ENCODE measurements around the gene LMCD1.

LMCD1 gene

GRCh38 chr3:8539419-8539818 lies 37.8 kb downstream of the LMCD1 start:
- no peak for DNase-seq

GRCh38 chr3:8540456-8540855 lies 38.8 kb downstream of the LMCD1 start:
- DNase-seq, result no peak

GRCh38 chr3:8541486-8541885 lies 39.9 kb downstream of the LMCD1 start:
- no peak for DNase-seq

- DNase-seq, result no peak
Measured at GRCh38 chr3:8542190-8543135, 40.8 kb downstream of the LMCD1 start.

- no peak for DNase-seq
Measured at GRCh38 chr3:8546609-8547008, 45.0 kb downstream of the LMCD1 start.

GRCh38 chr3:8548502-8549275 lies 47.1 kb downstream of the LMCD1 start:
- no peak for DNase-seq

GRCh38 chr3:8549354-8549753 lies 47.7 kb downstream of the LMCD1 start:
- DNase-seq, result no peak

- DNase-seq, result no peak
Measured at GRCh38 chr3:8550611-8551010, 49.0 kb downstream of the LMCD1 start.

GRCh38 chr3:8552223-8552762 lies 50.7 kb downstream of the LMCD1 start:
- no peak for DNase-seq

- no peak for DNase-seq
Measured at GRCh38 chr3:8553405-8553804, 51.8 kb downstream of the LMCD1 start.

- no peak for DNase-seq
Measured at GRCh38 chr3:8554696-8555095, 53.1 kb downstream of the LMCD1 start.

- no peak for DNase-seq
Measured at GRCh38 chr3:8555113-8555661, 53.6 kb downstream of the LMCD1 start.

- no peak for DNase-seq
Measured at GRCh38 chr3:8555725-8556472, 54.3 kb downstream of the LMCD1 start.

GRCh38 chr3:8556473-8556869 lies 54.8 kb downstream of the LMCD1 start:
- DNase-seq, result no peak

GRCh38 chr3:8557298-8557697 lies 55.7 kb downstream of the LMCD1 start:
- no peak for DNase-seq

- no peak for DNase-seq
Measured at GRCh38 chr3:8558645-8559044, 57.0 kb downstream of the LMCD1 start.

- no peak for DNase-seq
Measured at GRCh38 chr3:8559351-8559750, 57.7 kb downstream of the LMCD1 start.

GRCh38 chr3:8560366-8561007 lies 58.9 kb downstream of the LMCD1 start:
- no peak for DNase-seq

GRCh38 chr3:8561370-8561769 lies 59.7 kb downstream of the LMCD1 start:
- DNase-seq, result no peak

GRCh38 chr3:8562081-8562595 lies 60.5 kb downstream of the LMCD1 start:
- no peak for DNase-seq

- no peak for DNase-seq
Measured at GRCh38 chr3:8563146-8563545, 61.5 kb downstream of the LMCD1 start.

- DNase-seq, result no peak
Measured at GRCh38 chr3:8563597-8563996, 62.0 kb downstream of the LMCD1 start.
